K562 (cell line): Measurements from ENCODE around the gene LGR6. TPM values are rescaled to one million over a fixed set of nuclear protein-coding genes. Genes with fewer than 3 reads are reported as not detected.
A peak's percentile ranks its signal among the peaks of the same experiment; 100 is the strongest.

Experiments used
- ATAC-seq: fragments of 200-7000 bp; cut with Tn5 transposase; 3 replicates; pipeline ENCODE4 v1.9.1; 2020; ENCODE audit warnings: moderate library complexity
- BruUV-seq: library from RNA; stranded (reverse); fragments of 400-500 nt; replicated peaks from 2 replicates; lab custom pipeline; 2021; lab: Mats Ljungman, UMichigan
- CTCF ChIA-PET: fragments of 300-600 bp; formaldehyde crosslinking; extraction: SDS; loops from one replicate; lab custom pipeline; 2021; ENCODE audit warnings: low intra/inter-chr PET ratio; lab: Yijun Ruan, JAX
- POLR2A ChIA-PET: fragments of 300-600, 350-650 bp; sonication (Branson Sonifier 250); formaldehyde crosslinking; extraction: SDS; loops from one replicate; lab custom pipeline; 2021; ENCODE audit warnings: antibody characterized with exemption, inconsistent platforms; lab: Yijun Ruan, JAX
- DNase-seq, 4 experiments: peaks; one replicate each; pipeline versions ENCODE4 v3.0.0 to v3.0.0-alpha.2; 2011 to 2018; ENCODE audit warnings: low spot score in 3 of 4, mixed read lengths in 3 of 4; ENCODE audit errors: extremely low read depth in 1 of 4
- FAIRE-seq: peaks from 2 replicates; lab custom pipeline; 2011; peaks lifted over from hg19 to GRCh38; lab: Jason Lieb, UNC
- H2AFZ ChIP-seq: 2 replicates; pipeline ENCODE4 v1.6.0; 2011; ENCODE audit warnings: low read depth, low read length, control low read depth, inconsistent platforms
- H3K27ac ChIP-seq: fragments of 200-600 bp; 3 replicates; pipeline ENCODE4 v1.8.0; 2011; ENCODE audit warnings: low read depth, mild to moderate bottlenecking, control low read depth, inconsistent platforms, low read length, moderate library complexity, mixed read lengths; ENCODE audit errors: extremely low read depth
- H3K27me3 ChIP-seq, 2 experiments: fragments of 300-600 bp in 1 of 2; 2 replicates in 1 of 2; 3 replicates in 1 of 2; pipeline versions ENCODE4 v1.6.0 to v1.8.0; 2011; ENCODE audit warnings: inconsistent platforms in 2 of 2, low read length in 2 of 2, mild to moderate bottlenecking in 1 of 2, mixed read lengths in 1 of 2, moderate library complexity in 1 of 2; ENCODE audit not compliant: control insufficient read depth in 2 of 2, insufficient read depth in 2 of 2
- H3K36me3 ChIP-seq: fragments of 300-600 bp; 3 replicates; pipeline ENCODE4 v1.8.0; 2011; ENCODE audit warnings: mild to moderate bottlenecking, low read length, inconsistent platforms; ENCODE audit not compliant: control insufficient read depth, insufficient read depth
- H3K4me1 ChIP-seq, 2 experiments: fragments of 200-600 bp in 1 of 2; replicated peaks in 1 of 2; 2 replicates in 1 of 2; 3 replicates in 1 of 2; pipeline versions ENCODE4 v1.5.1 to v1.8.0; 2011; ENCODE audit warnings: inconsistent platforms in 2 of 2, low read length in 2 of 2, mild to moderate bottlenecking in 1 of 2, mixed read lengths in 1 of 2, moderate library complexity in 1 of 2; ENCODE audit not compliant: control insufficient read depth in 2 of 2, insufficient read depth in 2 of 2
- H3K4me2 ChIP-seq: 2 replicates; pipeline ENCODE4 v1.6.1; 2011; ENCODE audit warnings: low read length, control low read depth, inconsistent platforms, mixed read lengths; ENCODE audit not compliant: insufficient read depth
- H3K4me3 ChIP-seq: fragments of 200-600 bp; sonication (generic), shearing (Covaris generic); 2 replicates; pipeline ENCODE4 v1.5.1; 2016; ENCODE audit warnings: control low read depth, inconsistent platforms
- H3K79me2 ChIP-seq: fragments of 200-600 bp; 3 replicates; pipeline ENCODE4 v1.8.0; 2011; ENCODE audit warnings: low read length, inconsistent platforms; ENCODE audit not compliant: control insufficient read depth, insufficient read depth
- H3K9ac ChIP-seq, 2 experiments: 2 replicates each; pipeline versions ENCODE4 v1.6.0 to v1.6.1; 2011; ENCODE audit warnings: low read depth in 2 of 2, low read length in 2 of 2, control low read depth in 1 of 2, inconsistent platforms in 1 of 2, mild to moderate bottlenecking in 1 of 2, mixed read lengths in 1 of 2; ENCODE audit not compliant: insufficient read depth in 1 of 2
- H3K9me1 ChIP-seq: one replicate; pipeline ENCODE4 v1.6.0; 2011; ENCODE audit warnings: inconsistent platforms, mild to moderate bottlenecking, low read length, moderate library complexity; ENCODE audit not compliant: control insufficient read depth, insufficient read depth
- H3K9me3 ChIP-seq: replicated peaks from 2 replicates; pipeline ENCODE4 v1.5.1; 2011; ENCODE audit warnings: low read depth, low read length, inconsistent platforms; ENCODE audit not compliant: control insufficient read depth, insufficient read depth
- H4K20me1 ChIP-seq: replicated peaks from 2 replicates; pipeline ENCODE4 v1.6.1; 2011; ENCODE audit warnings: low read length, inconsistent platforms, mixed read lengths; ENCODE audit not compliant: control insufficient read depth, insufficient read depth
- ATF1 ChIP-seq, 2 experiments: fragments of 450-650 bp in 1 of 2; IDR thresholded peaks; 2 replicates each; pipeline ENCODE4 v1.6.1; 2016; ENCODE audit warnings: missing compliant biosample characterization in 1 of 2, missing genetic modification characterization in 1 of 2
- NFIC ChIP-seq: fragments of 450-650 bp; IDR thresholded peaks from 2 replicates; pipeline ENCODE4 v1.6.1; 2017; ENCODE audit warnings: mild to moderate bottlenecking, inconsistent platforms
- POLR2G ChIP-seq: fragments of 200-400 bp; formaldehyde crosslinking; IDR thresholded peaks from 2 replicates; pipeline ENCODE4 v1.6.1; 2017; ENCODE audit warnings: low read depth, mild to moderate bottlenecking, antibody characterized with exemption, low read length, moderate library complexity
- ZNF24 ChIP-seq: fragments of 450-650 bp; IDR thresholded peaks from 2 replicates; pipeline ENCODE4 v1.6.1; 2016
- WGBS: fragments of 100-300 bp; shearing (Covaris generic); methylation state at CpG from one replicate; pipeline ENCODE4 v1.1.6; 2016; ENCODE audit warnings: low coverage, mixed read lengths; ENCODE audit not compliant: insufficient coverage; ENCODE audit errors: missing lambda C conversion rate; 5-methylcytosine and 5-hydroxymethylcytosine counted together
- in situ Hi-C: fragments of 300-500 bp; cut with MboI; formaldehyde crosslinking; loops from 4 replicates; pipeline ENCODE4 v1.15.0; 2018; ENCODE audit warnings: inconsistent platforms, mixed read lengths
- intact Hi-C: fragments of 100-400 bp; cut with micrococcal nuclease; formaldehyde crosslinking; loops from 2 replicates; pipeline ENCODE4 v1.14.2; 2022
- polyA plus RNA-seq, 8 experiments: library from polyadenylated mRNA; depleted of rRNA in 4 of 8; stranded (reverse) in 5 of 8; unstranded in 3 of 8; fragments of >200 nt; fragmentation: Nextera tagmentation in 2 of 8; fragmentation: Illumina TruSeq in 1 of 8; extraction: Ambion mirVana in 2 of 8; extraction: Trizol in 1 of 8; gene quantifications; 2 replicates each; pipeline versions ENCODE4 v1.2.1 to v1.2.3, GENCODE V29; 2011 to 2014; ENCODE audit warnings: inconsistent platforms in 1 of 8, missing spikeins in 1 of 8
- total RNA-seq, 7 experiments: library from RNA; depleted of rRNA in 6 of 7; stranded (reverse); fragments of >200 nt in 6 of 7; fragmentation: Illumina TruSeq in 2 of 7; extraction: Trizol in 2 of 7; gene quantifications; 2 replicates each; pipeline versions ENCODE4 v1.2.1 to v1.2.3, GENCODE V29; 2011 to 2021; ENCODE audit warnings: low replicate concordance in 1 of 7
- TF ChIP-seq, protein P1 (sequence below): fragments of 200-800 bp; sonication (Bioruptor generic); IDR thresholded peaks from 2 replicates; pipeline ENCODE4 v1.6.1; 2017; ENCODE audit warnings: missing genetic modification characterization, missing compliant biosample characterization
- TF ChIP-seq, protein P2 (sequence below): sonication (generic); formaldehyde crosslinking; IDR thresholded peaks from 2 replicates; pipeline ENCODE4 v1.9.0; 2022; ENCODE audit warnings: mild to moderate bottlenecking, missing genetic modification reagents

The LGR6 gene
- total and polyA plus RNA-seq, 9 of the 15 experiments (the other 6 are each of a cell fraction or from before 2014, with no cell fraction given) = 0.01 to 0.54 (median 0.17) TPM; not detected in 1

DNA sequence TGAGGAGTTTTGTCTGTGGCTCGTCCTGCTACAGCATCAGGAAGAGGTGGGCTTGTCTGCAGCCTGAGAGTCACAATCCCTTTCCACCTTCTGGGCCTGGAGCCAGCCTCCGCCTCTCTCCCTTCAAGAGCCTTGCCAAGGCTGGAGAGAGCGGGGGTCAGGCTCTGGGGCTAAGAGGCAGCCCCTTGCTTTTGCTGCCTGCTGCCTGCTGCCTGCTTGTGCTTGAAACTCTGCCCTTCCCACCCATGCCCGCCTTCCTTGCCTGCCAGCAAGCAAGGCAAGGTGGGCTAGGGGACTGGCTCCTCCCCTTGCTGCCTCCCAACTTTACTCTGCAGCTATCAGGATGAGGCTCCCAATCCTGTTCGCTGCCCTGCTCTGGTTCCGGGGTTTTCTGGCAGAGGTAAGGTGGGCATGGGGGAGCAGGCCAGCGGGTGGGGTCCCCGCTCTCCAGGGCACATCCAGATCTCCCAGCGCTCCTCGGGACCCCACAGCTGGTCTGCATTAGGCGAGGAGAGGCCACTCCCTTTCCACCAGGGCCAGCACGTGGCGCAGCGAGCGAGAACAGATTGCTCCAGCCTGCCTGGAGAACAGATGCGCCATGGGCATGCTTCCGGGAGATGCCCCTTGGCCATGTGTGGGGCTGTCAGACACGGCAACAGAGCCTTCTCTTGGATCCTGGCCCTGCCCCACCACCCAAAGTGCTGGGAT lies 25.7 kb upstream of the LGR6 start:
- ChIA-PET POLR2A (interaction anchor here (0.6 kb wide), 1 partner anchor 11 kb away, joined by 3 read pairs; no protein-coding TSS in a partner anchor), CTCF (no interaction called here)
- Histone ChIP-seq H3K4me2 (no peak overlapping the region), H3K9me3 (no peaks in the 10 kb centered on the region), H3K27ac (no peak overlapping the region), H3K27me3 (no peaks in the 10 kb centered on the region), H2AFZ (no peak overlapping the region; the same call in 1 of the 2 replicates), H3K9me1 (no peaks in the 10 kb centered on the region), H3K79me2 (peaks cover 47% of the 10 kb centered on the region), H3K4me1 (peaks cover 40 to 62% of the 10 kb centered on the region in 2 experiments), H3K9ac (peak overlapping the region in 1 of 2 experiments; percentile 72; a peak in 2 of 4 replicates), H3K36me3 (peaks cover 40% of the 10 kb centered on the region; the same call in 2 of the 3 replicates), H4K20me1 (no peaks in the 10 kb centered on the region), H3K4me3 (no peak overlapping the region)
- ATAC-seq (no peak), DNase-seq (no peak), FAIRE-seq (no peak)
- intact Hi-C loops (no loop called here), in situ Hi-C loops (no loop called here)
- WGBS = 87% methylated on average over 16 of the region's 18 CpGs
- TF ChIP-seq ZNF24 = no peak
- peak; percentile 54; the same call in 1 of the 2 replicates for TF ChIP-seq NFIC
- TF ChIP-seq, protein P1, sequence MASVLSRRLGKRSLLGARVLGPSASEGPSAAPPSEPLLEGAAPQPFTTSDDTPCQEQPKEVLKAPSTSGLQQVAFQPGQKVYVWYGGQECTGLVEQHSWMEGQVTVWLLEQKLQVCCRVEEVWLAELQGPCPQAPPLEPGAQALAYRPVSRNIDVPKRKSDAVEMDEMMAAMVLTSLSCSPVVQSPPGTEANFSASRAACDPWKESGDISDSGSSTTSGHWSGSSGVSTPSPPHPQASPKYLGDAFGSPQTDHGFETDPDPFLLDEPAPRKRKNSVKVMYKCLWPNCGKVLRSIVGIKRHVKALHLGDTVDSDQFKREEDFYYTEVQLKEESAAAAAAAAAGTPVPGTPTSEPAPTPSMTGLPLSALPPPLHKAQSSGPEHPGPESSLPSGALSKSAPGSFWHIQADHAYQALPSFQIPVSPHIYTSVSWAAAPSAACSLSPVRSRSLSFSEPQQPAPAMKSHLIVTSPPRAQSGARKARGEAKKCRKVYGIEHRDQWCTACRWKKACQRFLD (CRISPR knock-in tag) = 0 out of 2 replicates have a peak, but pooled peaks have one; percentile 6
- TF ChIP-seq, protein P2, sequence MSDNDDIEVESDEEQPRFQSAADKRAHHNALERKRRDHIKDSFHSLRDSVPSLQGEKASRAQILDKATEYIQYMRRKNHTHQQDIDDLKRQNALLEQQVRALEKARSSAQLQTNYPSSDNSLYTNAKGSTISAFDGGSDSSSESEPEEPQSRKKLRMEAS (CRISPR knock-in tag) = peak; percentile 26; the same call in 1 of the 2 replicates
- 0 out of 2 replicates have a peak, but pooled peaks have one; percentile 25 for TF ChIP-seq POLR2G
- no peak for TF ChIP-seq ATF1 (CRISPR knock-in tag; IDR thresholded peaks at IDR 0.05)
- TF ChIP-seq ATF1 (tag; IDR thresholded peaks at IDR 0.05) = no peak
- no TSS peak for BruUV-seq
